Fibroblast of the aortic adventitia (primary cell): ENCODE measurements around the gene PTK6. TPM values are rescaled to one million over a fixed set of nuclear protein-coding genes. Genes with fewer than 3 reads are reported as not detected.

Source experiments
- DNase-seq: peaks from one replicate; pipeline ENCODE4 v3.0.0-alpha.2; 2010; ENCODE audit warnings: low read depth
- H3K4me3 ChIP-seq: 2 replicates; pipeline ENCODE4 v1.5.1; 2011; ENCODE audit warnings: low read depth, mild to moderate bottlenecking, control low read depth, low read length, moderate library complexity
- total RNA-seq: library from RNA; depleted of rRNA; stranded (reverse); fragments of >200 nt; gene quantifications from 2 replicates; pipeline ENCODE4 v1.2.3, GENCODE V29; 2012; ENCODE audit warnings: low replicate concordance
- TF ChIP-seq, protein P1 (sequence below): IDR thresholded peaks from 2 replicates; pipeline ENCODE4 v1.5.1; 2011; ENCODE audit warnings: mild to moderate bottlenecking, low read length, control low read depth, inconsistent platforms; ENCODE audit not compliant: insufficient read depth

PTK6 gene
- total RNA-seq, 1 donor: not detected

DNA sequence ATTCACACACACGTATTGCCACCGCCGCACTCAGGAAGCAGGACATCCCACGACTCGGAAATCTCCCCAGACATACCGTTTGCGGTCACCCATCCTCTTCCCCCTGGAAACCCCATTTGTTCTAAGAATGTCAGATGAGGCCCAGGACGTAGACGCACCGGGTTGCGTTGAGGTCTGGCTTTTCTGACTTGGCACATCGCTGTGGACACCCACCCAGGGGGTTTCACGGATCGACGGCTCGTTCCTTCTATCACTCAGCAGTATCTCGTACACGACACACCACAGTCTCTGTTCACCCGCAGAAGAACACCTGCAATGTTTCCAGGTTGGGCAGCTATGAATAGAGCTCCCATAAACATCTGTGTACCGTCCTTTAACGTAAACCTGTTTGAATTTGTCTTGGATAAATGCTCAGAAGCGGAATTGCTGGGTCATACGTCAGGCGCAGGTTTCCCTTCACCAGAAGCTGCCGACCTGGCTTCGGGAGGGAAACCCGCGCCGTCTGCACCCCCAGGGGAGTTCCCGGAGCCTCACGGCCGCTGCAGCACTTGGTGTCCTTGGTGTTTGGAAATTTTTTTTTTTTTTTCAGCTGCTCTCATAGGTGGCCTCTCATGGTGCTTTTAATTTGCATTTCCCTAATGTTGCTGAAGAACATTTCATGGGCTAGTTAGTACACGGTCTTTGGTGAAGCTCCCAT, 29.0 kb downstream of the PTK6 start:
- H3K4me3 ChIP-seq: no peak overlapping the region
- TF ChIP-seq, protein P1, sequence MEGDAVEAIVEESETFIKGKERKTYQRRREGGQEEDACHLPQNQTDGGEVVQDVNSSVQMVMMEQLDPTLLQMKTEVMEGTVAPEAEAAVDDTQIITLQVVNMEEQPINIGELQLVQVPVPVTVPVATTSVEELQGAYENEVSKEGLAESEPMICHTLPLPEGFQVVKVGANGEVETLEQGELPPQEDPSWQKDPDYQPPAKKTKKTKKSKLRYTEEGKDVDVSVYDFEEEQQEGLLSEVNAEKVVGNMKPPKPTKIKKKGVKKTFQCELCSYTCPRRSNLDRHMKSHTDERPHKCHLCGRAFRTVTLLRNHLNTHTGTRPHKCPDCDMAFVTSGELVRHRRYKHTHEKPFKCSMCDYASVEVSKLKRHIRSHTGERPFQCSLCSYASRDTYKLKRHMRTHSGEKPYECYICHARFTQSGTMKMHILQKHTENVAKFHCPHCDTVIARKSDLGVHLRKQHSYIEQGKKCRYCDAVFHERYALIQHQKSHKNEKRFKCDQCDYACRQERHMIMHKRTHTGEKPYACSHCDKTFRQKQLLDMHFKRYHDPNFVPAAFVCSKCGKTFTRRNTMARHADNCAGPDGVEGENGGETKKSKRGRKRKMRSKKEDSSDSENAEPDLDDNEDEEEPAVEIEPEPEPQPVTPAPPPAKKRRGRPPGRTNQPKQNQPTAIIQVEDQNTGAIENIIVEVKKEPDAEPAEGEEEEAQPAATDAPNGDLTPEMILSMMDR: no peak
- no peak for DNase-seq

DNA sequence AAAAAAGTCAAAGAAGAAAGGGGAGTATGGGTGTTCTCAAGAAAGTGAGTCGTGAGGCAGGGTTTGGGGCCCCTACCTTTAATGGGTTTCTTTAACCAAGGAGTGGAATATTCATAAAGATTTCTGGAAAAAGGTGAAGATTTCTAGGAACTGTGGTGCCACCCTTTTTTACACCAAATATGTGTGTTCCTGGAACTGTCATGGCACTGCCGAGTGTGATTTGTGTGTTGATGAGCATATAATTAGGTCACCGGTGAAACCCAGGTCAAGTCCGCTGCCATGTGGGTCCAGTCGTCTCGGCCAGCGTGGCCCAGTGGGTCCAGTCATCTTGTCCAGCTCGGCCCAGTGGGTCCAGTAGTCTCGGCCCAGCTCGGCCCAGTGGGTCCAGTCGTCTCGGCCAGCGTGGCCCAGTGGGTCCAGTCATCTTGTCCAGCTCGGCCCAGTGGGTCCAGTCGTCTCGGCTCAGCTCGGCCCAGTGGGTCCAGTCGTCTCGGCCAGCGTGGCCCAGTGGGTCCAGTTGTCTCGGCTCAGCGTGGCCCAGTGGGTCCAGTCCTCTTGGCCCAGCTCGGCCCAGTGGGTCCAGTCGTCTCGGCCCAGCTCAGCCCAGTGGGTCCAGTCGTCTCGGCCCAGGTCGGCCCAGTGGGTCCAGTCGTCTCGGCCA, 30.0 kb downstream of the PTK6 start:
- H3K4me3 ChIP-seq: no peak overlapping the region
- TF ChIP-seq, protein P1: no peak
- no peak for DNase-seq

DNA sequence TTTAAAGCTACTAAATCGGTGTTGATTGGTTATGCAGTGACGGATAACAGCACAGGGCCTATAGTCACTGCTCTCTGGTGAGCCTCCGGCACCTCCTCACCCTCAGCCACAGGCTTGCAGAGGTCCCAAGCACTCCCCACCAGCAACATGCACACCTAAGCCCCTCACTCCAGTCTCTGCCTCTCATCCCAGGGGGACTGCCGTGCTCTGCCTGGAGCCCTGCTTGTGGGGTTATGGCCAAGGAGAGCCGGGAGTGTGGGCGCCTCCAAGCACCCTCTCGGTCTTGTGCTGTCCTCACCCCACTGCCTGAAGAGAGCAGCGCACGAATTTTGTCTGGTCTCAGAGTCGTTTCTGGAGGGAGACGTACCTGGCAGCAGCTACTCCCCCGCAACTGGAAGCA, 31.5 kb downstream of the PTK6 start:
- no peak overlapping the region for H3K4me3 ChIP-seq
- TF ChIP-seq, protein P1: no peak
- no peak for DNase-seq

DNA sequence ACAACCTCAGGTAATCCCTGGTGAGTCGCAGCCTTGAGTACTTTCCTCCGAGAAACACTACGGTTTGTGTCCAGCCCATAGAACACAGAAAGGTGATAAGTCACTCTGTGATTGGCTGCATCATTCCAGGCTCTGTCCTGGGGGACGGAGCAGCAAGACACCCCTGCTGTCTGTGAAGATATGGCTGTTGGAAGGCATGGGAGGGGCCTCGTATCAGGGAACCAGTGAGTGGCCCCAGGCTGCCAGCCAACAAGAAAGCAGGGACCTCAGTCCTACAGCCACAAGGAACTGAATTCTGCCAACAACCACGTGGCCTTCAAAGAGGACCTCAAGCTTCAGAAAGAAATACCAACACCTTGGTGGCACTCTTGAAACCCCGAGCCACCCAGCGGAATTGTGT, 31.9 kb downstream of the PTK6 start:
- no peak for DNase-seq
- TF ChIP-seq, protein P1: no peak

DNA sequence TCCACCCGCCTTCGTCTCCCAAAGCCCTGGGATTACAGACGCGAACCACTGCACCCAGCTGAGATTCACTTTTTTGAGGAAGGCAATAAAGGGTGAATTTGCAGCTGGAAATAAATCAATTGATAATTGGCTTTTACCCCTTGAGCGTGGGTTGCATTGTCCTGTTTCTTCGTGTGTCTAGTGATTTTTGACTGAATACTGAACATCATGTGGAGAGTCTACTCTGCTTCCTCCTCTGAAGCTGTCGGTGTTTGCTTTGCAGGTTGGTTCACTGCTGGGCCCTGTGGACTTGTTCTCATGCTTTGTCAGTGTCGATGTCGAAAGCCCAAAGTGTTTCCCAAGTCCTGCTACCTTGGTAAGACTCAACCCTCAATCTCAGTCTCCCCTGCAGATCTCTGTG, 32.5 kb downstream of the PTK6 start:
- DNase-seq: no peak
- TF ChIP-seq, protein P1: no peak
- H3K4me3 ChIP-seq: no peak overlapping the region

More for the DNA sequence above, 31.9 kb downstream of the PTK6 start:
- H3K4me3 ChIP-seq: no peak overlapping the region

DNA sequence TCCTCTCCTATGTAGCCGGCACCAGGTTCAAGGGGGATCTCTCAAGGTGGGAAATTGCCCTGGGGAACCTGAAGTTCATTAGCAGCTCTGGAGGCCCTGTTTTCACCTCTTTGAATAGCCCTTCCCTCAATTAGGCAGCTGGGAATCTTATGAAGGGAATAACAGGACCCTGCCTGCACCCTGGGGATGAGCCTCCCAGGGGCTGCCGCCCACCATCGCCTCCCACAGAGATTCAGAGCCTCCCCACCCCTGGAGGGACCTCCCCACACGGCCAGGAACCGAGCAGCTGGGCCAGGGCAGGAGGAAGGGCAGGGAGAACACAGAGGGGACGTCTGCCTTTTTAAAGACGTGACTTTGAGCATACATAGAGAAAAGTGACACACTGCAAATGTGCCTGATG, 33.7 kb downstream of the PTK6 start:
- no peak for DNase-seq
- TF ChIP-seq, protein P1: no peak
- no peak overlapping the region for H3K4me3 ChIP-seq
